Prostate gland (tissue), 2 donors: ENCODE results near the gene C4orf50. TPM values are rescaled to one million over a fixed set of nuclear protein-coding genes. Genes with fewer than 3 reads are reported as not detected.

Experiments
- DNase-seq: peaks from one replicate; pipeline ENCODE4 v3.0.0-alpha.2; 2019; ENCODE audit warnings: low spot score
- H3K27ac ChIP-seq, 2 donors: fragments of 200-600 bp; sonication (generic); 2 replicates each; pipeline ENCODE4 v1.5.1; 2017 to 2019
- H3K27me3 ChIP-seq: fragments of 200-600 bp; sonication (generic); replicated peaks from 2 replicates; pipeline ENCODE4 v1.5.1; 2019; ENCODE audit not compliant: insufficient read depth
- H3K36me3 ChIP-seq, 2 donors: fragments of 200-600 bp; sonication (generic); 1 replicate in 1 of 2; 2 replicates in 1 of 2; pipeline versions ENCODE4 v1.5.1 to v1.8.1; 2017 to 2019
- H3K4me1 ChIP-seq: fragments of 200-600 bp; sonication (generic); replicated peaks from 2 replicates; pipeline ENCODE4 v1.5.1; 2019
- H3K4me3 ChIP-seq, 2 donors: fragments of 200-600 bp; sonication (generic); 2 replicates each; pipeline ENCODE4 v1.5.1; 2017 to 2019
- H3K9me3 ChIP-seq: fragments of 200-600 bp; sonication (generic); 2 replicates; pipeline ENCODE4 v1.5.1; 2017
- CTCF ChIP-seq, 4 experiments: fragments of 200-600 bp in 2 of 4; fragments of 450-650 bp in 2 of 4; sonication (generic) in 2 of 4; IDR thresholded peaks; 1 replicate in 3 of 4; 2 replicates in 1 of 4; pipeline ENCODE4 v1.5.1; 2016 to 2019; ENCODE audit warnings: antibody characterized with exemption in 4 of 4, mild to moderate bottlenecking in 2 of 4, moderate library complexity in 2 of 4
- POLR2A ChIP-seq: fragments of 450-650 bp; IDR thresholded peaks from one replicate; pipeline ENCODE4 v1.6.1; 2016; ENCODE audit warnings: antibody characterized with exemption, mild to moderate bottlenecking
- POLR2AphosphoS5 ChIP-seq: sonication (generic); formaldehyde crosslinking; IDR thresholded peaks from one replicate; pipeline ENCODE4 v1.6.1; 2017; ENCODE audit warnings: antibody characterized with exemption
- WGBS: methylation state at CpG from one replicate; pipeline ENCODE4 v1.1.5; 2018; 5-methylcytosine and 5-hydroxymethylcytosine counted together
- intact Hi-C: fragments of 100-400 bp; cut with DNase I; formaldehyde crosslinking; loops from one replicate; pipeline ENCODE4 v1.14.2; 2022
- total RNA-seq, 2 donors: library from RNA; depleted of rRNA; stranded (reverse); fragments of >200 nt; gene quantifications; one replicate each; pipeline ENCODE4 v1.1.0, GENCODE V29; 2016

Gene C4orf50
- total RNA-seq, 2 donors from 2014 or later, result 0.87 to 2.8 TPM

GRCh38 chr4:5980436-5981155 lies 37.6 kb downstream of the C4orf50 start:
- Histone ChIP-seq H3K4me3 (no peak overlapping the region), H3K36me3 (no peaks in the 10 kb centered on the region), H3K9me3 (no peaks in the 10 kb centered on the region), H3K4me1 (no peaks in the 10 kb centered on the region), H3K27ac (no peak overlapping the region), H3K27me3 (no peaks in the 10 kb centered on the region)
- WGBS, result 43% methylated on average over 3 of the region's 3 CpGs
- intact Hi-C loops, result loop anchor here (2.0 kb wide), 1 partner anchor 158 kb away; no protein-coding TSS in a partner anchor
- no peak for DNase-seq
- no peak for TF ChIP-seq POLR2AphosphoS5
- no peak for TF ChIP-seq CTCF (IDR thresholded peaks at IDR 0.05)
- no peak for TF ChIP-seq POLR2A

- H3K9me3 ChIP-seq, result no peaks in the 10 kb centered on the region
- 21% methylated on average over 11 of the region's 11 CpGs for WGBS
- no peak overlapping the region for H3K4me3 ChIP-seq
- DNase-seq, result no peak
- TF ChIP-seq CTCF (IDR thresholded peaks at IDR 0.05), result peak in 1 of 4 experiments; percentile 14
- TF ChIP-seq POLR2A, result no peak
- TF ChIP-seq POLR2AphosphoS5, result no peak
- H3K36me3 ChIP-seq, result no peaks in the 10 kb centered on the region
- intact Hi-C loops, result loop anchor here (2.0 kb wide), 1 partner anchor 157 kb away; no protein-coding TSS in a partner anchor
- peaks cover 4% of the 10 kb centered on the region for H3K27me3 ChIP-seq
- no peak overlapping the region for H3K27ac ChIP-seq
- no peaks in the 10 kb centered on the region for H3K4me1 ChIP-seq
These were observed 38.2 kb downstream of the C4orf50 start for GRCh38 chr4:5979981-5980380.

GRCh38 chr4:5976921-5977320 lies 41.3 kb downstream of the C4orf50 start:
- Histone ChIP-seq H3K36me3 (no peaks in the 10 kb centered on the region), H3K27me3 (peaks cover 4% of the 10 kb centered on the region), H3K9me3 (no peaks in the 10 kb centered on the region), H3K4me3 (no peak overlapping the region), H3K27ac (no peak overlapping the region), H3K4me1 (no peaks in the 10 kb centered on the region)
- intact Hi-C loops, result no loop called here
- WGBS, result 72% methylated on average over 9 of the region's 9 CpGs
- TF ChIP-seq POLR2A (no peak), POLR2AphosphoS5 (no peak), CTCF (IDR thresholded peaks at IDR 0.05) (no peak)
- no peak for DNase-seq

GRCh38 chr4:5976431-5976830 lies 41.8 kb downstream of the C4orf50 start:
- Histone ChIP-seq H3K9me3 (no peaks in the 10 kb centered on the region), H3K4me3 (no peak overlapping the region), H3K4me1 (no peaks in the 10 kb centered on the region), H3K27ac (no peak overlapping the region), H3K27me3 (peaks cover 4% of the 10 kb centered on the region), H3K36me3 (no peaks in the 10 kb centered on the region)
- no peak for DNase-seq
- intact Hi-C loops, result no loop called here
- TF ChIP-seq CTCF (IDR thresholded peaks at IDR 0.05) (no peak), POLR2AphosphoS5 (no peak), POLR2A (no peak)
- 81% methylated on average over 6 of the region's 6 CpGs for WGBS

GRCh38 chr4:5974321-5974720 lies 43.9 kb downstream of the C4orf50 start:
- TF ChIP-seq CTCF (IDR thresholded peaks at IDR 0.05), result no peak
- no peak for TF ChIP-seq POLR2AphosphoS5
- TF ChIP-seq POLR2A, result no peak
- H3K27ac ChIP-seq, result no peak overlapping the region
- peaks cover 4% of the 10 kb centered on the region for H3K27me3 ChIP-seq
- no peaks in the 10 kb centered on the region for H3K4me1 ChIP-seq
- no peaks in the 10 kb centered on the region for H3K36me3 ChIP-seq
- no peaks in the 10 kb centered on the region for H3K9me3 ChIP-seq
- no peak for DNase-seq
- WGBS, result 58% methylated on average over 15 of the region's 15 CpGs
- intact Hi-C loops, result no loop called here
- no peak overlapping the region for H3K4me3 ChIP-seq
